NCI-H2227 (cell line): Measurements from ENCODE around the gene MUC5B.

Experiments
- DNase-seq: peaks from one replicate; lab custom pipeline; 2025; ENCODE audit not compliant: unreplicated experiment; lab: John Stamatoyannopoulos, UW

MUC5B gene

GRCh38 chr11:1297011-1297575 is 74.2 kb downstream of the MUC5B start:
- no peak for DNase-seq

- no peak for DNase-seq
Measured at GRCh38 chr11:1297576-1298473, 75.0 kb downstream of the MUC5B start.

- DNase-seq = no peak
Measured at GRCh38 chr11:1298695-1299492, 76.0 kb downstream of the MUC5B start.

- no peak for DNase-seq
Measured at GRCh38 chr11:1299621-1300020, 76.8 kb downstream of the MUC5B start.

GRCh38 chr11:1300121-1300520 is 77.3 kb downstream of the MUC5B start:
- DNase-seq = no peak

GRCh38 chr11:1300569-1301187 is 77.8 kb downstream of the MUC5B start:
- no peak for DNase-seq

GRCh38 chr11:1301220-1302000 is 78.5 kb downstream of the MUC5B start:
- DNase-seq = no peak

- no peak for DNase-seq
Measured at GRCh38 chr11:1302041-1302460, 79.2 kb downstream of the MUC5B start.

GRCh38 chr11:1302461-1303125 is 79.7 kb downstream of the MUC5B start:
- no peak for DNase-seq

- DNase-seq = no peak
Measured at GRCh38 chr11:1303126-1303821, 80.4 kb downstream of the MUC5B start.

GRCh38 chr11:1303973-1304372 is 81.1 kb downstream of the MUC5B start:
- DNase-seq = no peak

GRCh38 chr11:1304380-1304779 is 81.5 kb downstream of the MUC5B start:
- DNase-seq = no peak

GRCh38 chr11:1305063-1305495 is 82.2 kb downstream of the MUC5B start:
- DNase-seq = no peak

GRCh38 chr11:1305501-1306056 is 82.7 kb downstream of the MUC5B start:
- DNase-seq = no peak

GRCh38 chr11:1306186-1307162 is 83.6 kb downstream of the MUC5B start:
- no peak for DNase-seq

- DNase-seq = no peak
Measured at GRCh38 chr11:1307163-1307870, 84.5 kb downstream of the MUC5B start.
